Stimulated activated CD4-positive, alpha-beta T cell treated with anti-CD3 and anti-CD28 coated beads, Interleukin-15, amount 100 ng/mL, for 48 hours (primary cell): Measurements from ENCODE around the gene UGDH.
"Not testable (repeated sequence)": the region's sequence is repeated elsewhere in the genome, so short reads cannot be mapped to it uniquely, and the experiment has no call there.

ENCODE experiments used
- DNase-seq, 2 donors: peaks; one replicate each; pipeline ENCODE4 v3.0.0-alpha.2; 2020; ENCODE audit warnings: low read depth in 2 of 2

UGDH gene

GRCh38 chr4:39529534-39529933 is 2.3 kb upstream of the UGDH start:
- DNase-seq, result no peak

GRCh38 chr4:39528061-39528465 is 824 bp upstream of the UGDH start:
- DNase-seq, result no peak

- peak; percentile 2 to 9 for DNase-seq
Measured at GRCh38 chr4:39526765-39527295, 409 bp downstream of the UGDH start.

GRCh38 chr4:39525822-39526690 is 1.2 kb downstream of the UGDH start:
- no peak for DNase-seq

- DNase-seq, result no peak
Measured at GRCh38 chr4:39524161-39524957, 2.9 kb downstream of the UGDH start.

- no peak for DNase-seq
Measured at GRCh38 chr4:39522068-39522467, 5.2 kb downstream of the UGDH start.

GRCh38 chr4:39521253-39521919 is 5.9 kb downstream of the UGDH start:
- no peak for DNase-seq

GRCh38 chr4:39518484-39518883 is 8.8 kb downstream of the UGDH start:
- no peak for DNase-seq

GRCh38 chr4:39516407-39516966 is 10.8 kb downstream of the UGDH start:
- DNase-seq, result no peak

GRCh38 chr4:39515669-39516401 is 11.4 kb downstream of the UGDH start:
- DNase-seq, result not testable (repeated sequence)

- no peak for DNase-seq
Measured at GRCh38 chr4:39514888-39515401, 12.3 kb downstream of the UGDH start.

GRCh38 chr4:39514266-39514665 is 13.0 kb downstream of the UGDH start:
- not testable (repeated sequence) for DNase-seq

GRCh38 chr4:39510348-39510929 is 16.8 kb downstream of the UGDH start:
- DNase-seq, result no peak

GRCh38 chr4:39505581-39505980 is 21.7 kb downstream of the UGDH start:
- no peak for DNase-seq

GRCh38 chr4:39504538-39504937 is 22.7 kb downstream of the UGDH start:
- no peak for DNase-seq

- DNase-seq, result not testable (repeated sequence)
Measured at GRCh38 chr4:39502664-39503035, 24.6 kb downstream of the UGDH start.

- DNase-seq, result no peak
Measured at GRCh38 chr4:39502019-39502663, 25.1 kb downstream of the UGDH start.

GRCh38 chr4:39498727-39499020 is 28.6 kb downstream of the UGDH start:
- no peak for DNase-seq

GRCh38 chr4:39497909-39498726 is 29.1 kb downstream of the UGDH start:
- DNase-seq, result no peak
